ENCODE data around the gene POLG. TPM values are rescaled to one million over a fixed set of nuclear protein-coding genes. Genes with fewer than 3 reads are reported as not detected.

The POLG gene
- total RNA-seq, 1 experiment from 2014 or later: 60.3 TPM

- H4K5ac ChIP-seq (ENCODE audit: insufficient read length, low read depth, low read length): no peak overlapping the region
- no peak overlapping the region for H4K91ac ChIP-seq (ENCODE audit: insufficient read length, low read depth, low read length)
- TF ChIP-seq, protein P1, sequence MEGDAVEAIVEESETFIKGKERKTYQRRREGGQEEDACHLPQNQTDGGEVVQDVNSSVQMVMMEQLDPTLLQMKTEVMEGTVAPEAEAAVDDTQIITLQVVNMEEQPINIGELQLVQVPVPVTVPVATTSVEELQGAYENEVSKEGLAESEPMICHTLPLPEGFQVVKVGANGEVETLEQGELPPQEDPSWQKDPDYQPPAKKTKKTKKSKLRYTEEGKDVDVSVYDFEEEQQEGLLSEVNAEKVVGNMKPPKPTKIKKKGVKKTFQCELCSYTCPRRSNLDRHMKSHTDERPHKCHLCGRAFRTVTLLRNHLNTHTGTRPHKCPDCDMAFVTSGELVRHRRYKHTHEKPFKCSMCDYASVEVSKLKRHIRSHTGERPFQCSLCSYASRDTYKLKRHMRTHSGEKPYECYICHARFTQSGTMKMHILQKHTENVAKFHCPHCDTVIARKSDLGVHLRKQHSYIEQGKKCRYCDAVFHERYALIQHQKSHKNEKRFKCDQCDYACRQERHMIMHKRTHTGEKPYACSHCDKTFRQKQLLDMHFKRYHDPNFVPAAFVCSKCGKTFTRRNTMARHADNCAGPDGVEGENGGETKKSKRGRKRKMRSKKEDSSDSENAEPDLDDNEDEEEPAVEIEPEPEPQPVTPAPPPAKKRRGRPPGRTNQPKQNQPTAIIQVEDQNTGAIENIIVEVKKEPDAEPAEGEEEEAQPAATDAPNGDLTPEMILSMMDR (conservative IDR thresholded peaks at IDR 0.05): no peak
- no peak overlapping the region for H3K9ac ChIP-seq (ENCODE audit: extremely low read depth, insufficient read length, low read length)
- H3K36me3 Mint-ChIP-seq (ENCODE audit: insufficient read depth in 1 of 3, low read depth in 3 of 3): no peaks in the 10 kb centered on the region
- peak overlapping the region; percentile 42 for H3K4me2 ChIP-seq (ENCODE audit: insufficient read depth, insufficient read length, low read length)
- H2BK5ac ChIP-seq (ENCODE audit: insufficient read length, low read length): no peak overlapping the region
- H2AK5ac ChIP-seq (ENCODE audit: insufficient read length, low read length): no peak overlapping the region
- no peaks in the 10 kb centered on the region for H3K9me3 ChIP-seq (ENCODE audit: control insufficient read depth, low read depth, low read length)
- H3K56ac ChIP-seq (ENCODE audit: insufficient read length, low read depth, low read length): no peak overlapping the region
- no peaks in the 10 kb centered on the region for H3K79me1 ChIP-seq (ENCODE audit: insufficient read depth, low read depth, low read length, poor library complexity, severe bottlenecking)
- H3K4ac ChIP-seq (ENCODE audit: low read depth, low read length): no peak overlapping the region
- no peak overlapping the region for H3T11ph ChIP-seq (ENCODE audit: low read length)
- peaks cover 12 to 33% of the 10 kb centered on the region in 2 experiments for H3K4me1 Mint-ChIP-seq
- no peaks in the 10 kb centered on the region for H3K79me2 ChIP-seq (ENCODE audit: insufficient read depth, low read length)
- no peaks in the 10 kb centered on the region for H3K23me2 ChIP-seq (ENCODE audit: insufficient read length, low read depth, low read length, poor library complexity, severe bottlenecking)
- no peak overlapping the region for H3K18ac ChIP-seq (ENCODE audit: insufficient read length, low read depth, low read length)
- no peak for DNase-seq
- H3K27ac ChIP-seq (ENCODE audit: insufficient read length, low read depth, low read length): no peak overlapping the region
- no peak overlapping the region for H3K23ac ChIP-seq (ENCODE audit: insufficient read length, low read depth, low read length)
- H3K27me3 Mint-ChIP-seq (ENCODE audit: low read depth): peaks cover 98% of the 10 kb centered on the region
- no peaks in the 10 kb centered on the region for H4K20me1 ChIP-seq (ENCODE audit: control insufficient read depth, insufficient read depth, insufficient read length)
- no peak overlapping the region for H2BK12ac ChIP-seq (ENCODE audit: insufficient read length, low read depth, low read length)
- H3K9me3 Mint-ChIP-seq: peaks cover 4 to 7% of the 10 kb centered on the region in 2 experiments; a peak in 3 of 5 replicates
- H2AFZ ChIP-seq (ENCODE audit: low read length): no peak overlapping the region
- no peaks in the 10 kb centered on the region; the same call in 1 of the 2 replicates for H3K4me1 ChIP-seq (ENCODE audit: insufficient read depth, low read length)
- H3K27ac Mint-ChIP-seq: no peak overlapping the region
- H2BK15ac ChIP-seq (ENCODE audit: low read depth, low read length): no peak overlapping the region
- no CpG with 5 or more reads among the region's 21 CpGs for WGBS (ENCODE audit: extremely low coverage, insufficient read length, low lambda C conversion rate)
- no peak overlapping the region for H2BK20ac ChIP-seq (ENCODE audit: low read depth, low read length, poor library complexity, severe bottlenecking)
- H3K14ac ChIP-seq (ENCODE audit: insufficient read depth, low read length): no peak overlapping the region
- peak overlapping the region; percentile 15 to 68; a peak in 3 of 5 replicates for H3K4me3 Mint-ChIP-seq
- H2BK120ac ChIP-seq (ENCODE audit: low read depth, low read length, poor library complexity, severe bottlenecking): no peak overlapping the region
- peaks cover 98% of the 10 kb centered on the region for H3K27me3 ChIP-seq (ENCODE audit: insufficient read depth, low read length)
- no peak overlapping the region for H4K8ac ChIP-seq (replicated peaks; ENCODE audit: insufficient read length, low read depth, low read length)
These were observed 32.2 kb upstream of the POLG start for GRCh38 chr15:89366656-89367393.
